Measurements from ENCODE around the gene ATP8A2.
"Not testable (repeated sequence)": the region's sequence is repeated elsewhere in the genome, so short reads cannot be mapped to it uniquely, and the experiment has no call there.

ATP8A2 gene

GRCh38 chr13:26061256-26061655 lies 689.5 kb downstream of the ATP8A2 start:
- TF ChIP-seq, protein P1, sequence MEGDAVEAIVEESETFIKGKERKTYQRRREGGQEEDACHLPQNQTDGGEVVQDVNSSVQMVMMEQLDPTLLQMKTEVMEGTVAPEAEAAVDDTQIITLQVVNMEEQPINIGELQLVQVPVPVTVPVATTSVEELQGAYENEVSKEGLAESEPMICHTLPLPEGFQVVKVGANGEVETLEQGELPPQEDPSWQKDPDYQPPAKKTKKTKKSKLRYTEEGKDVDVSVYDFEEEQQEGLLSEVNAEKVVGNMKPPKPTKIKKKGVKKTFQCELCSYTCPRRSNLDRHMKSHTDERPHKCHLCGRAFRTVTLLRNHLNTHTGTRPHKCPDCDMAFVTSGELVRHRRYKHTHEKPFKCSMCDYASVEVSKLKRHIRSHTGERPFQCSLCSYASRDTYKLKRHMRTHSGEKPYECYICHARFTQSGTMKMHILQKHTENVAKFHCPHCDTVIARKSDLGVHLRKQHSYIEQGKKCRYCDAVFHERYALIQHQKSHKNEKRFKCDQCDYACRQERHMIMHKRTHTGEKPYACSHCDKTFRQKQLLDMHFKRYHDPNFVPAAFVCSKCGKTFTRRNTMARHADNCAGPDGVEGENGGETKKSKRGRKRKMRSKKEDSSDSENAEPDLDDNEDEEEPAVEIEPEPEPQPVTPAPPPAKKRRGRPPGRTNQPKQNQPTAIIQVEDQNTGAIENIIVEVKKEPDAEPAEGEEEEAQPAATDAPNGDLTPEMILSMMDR (IDR thresholded peaks at IDR 0.05): no peak
- TF ChIP-seq ZFX (IDR thresholded peaks at IDR 0.05; ENCODE audit: borderline replicate concordance): no peak

DNA sequence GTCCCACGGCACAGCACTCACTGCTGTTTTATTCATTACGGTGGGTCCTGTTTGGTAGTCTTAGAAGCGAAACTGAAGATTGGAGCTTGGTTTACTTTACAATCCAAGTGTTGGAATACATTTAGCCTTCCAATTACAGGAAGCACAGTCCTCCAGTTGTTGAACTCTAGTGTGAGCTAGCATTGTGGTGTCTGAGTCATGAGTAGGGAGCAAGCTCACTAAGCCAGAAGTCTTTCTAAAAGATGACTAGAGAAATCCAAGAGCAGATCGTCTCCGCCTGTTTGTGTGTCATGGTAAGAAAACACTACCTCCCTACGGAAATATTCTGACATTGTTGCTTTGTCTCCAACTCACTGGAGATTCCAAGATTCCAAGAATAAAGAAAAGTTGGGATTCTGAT lies 690.2 kb downstream of the ATP8A2 start:
- no peak overlapping the region for H3K27ac ChIP-seq
- TF ChIP-seq ZFX (IDR thresholded peaks at IDR 0.05; ENCODE audit: borderline replicate concordance): no peak
- TF ChIP-seq, protein P1 (IDR thresholded peaks at IDR 0.05): no peak

More at GRCh38 chr13:26061256-26061655, 689.5 kb downstream of the ATP8A2 start:
- H3K27ac ChIP-seq: no peak overlapping the region

DNA sequence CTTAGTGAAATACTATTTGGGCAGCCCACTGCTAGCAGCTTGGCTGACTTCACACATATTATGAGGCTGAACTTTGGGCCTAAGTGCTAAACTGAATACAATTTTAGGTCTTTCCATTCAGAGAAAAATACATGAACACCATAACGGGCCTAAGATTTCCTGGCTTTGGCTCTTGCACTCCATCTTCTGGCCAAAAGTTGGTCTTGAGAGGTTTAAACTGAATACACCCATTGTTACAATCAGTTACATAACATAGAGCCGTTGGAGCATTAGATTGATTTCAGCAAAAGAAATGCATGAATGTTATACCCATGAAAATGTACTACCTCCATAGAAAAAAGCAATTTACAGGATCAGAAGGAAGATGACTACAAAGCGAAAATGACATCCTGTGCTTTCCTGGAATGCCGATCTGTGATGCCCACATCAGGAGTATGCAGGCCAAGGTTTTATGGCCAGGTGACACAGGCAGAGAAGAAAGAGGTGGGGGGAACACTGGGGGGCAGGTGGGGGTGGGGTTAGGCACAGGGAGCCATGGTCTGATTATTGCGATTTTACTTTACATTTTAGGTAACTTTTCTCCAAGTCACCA lies 691.2 kb downstream of the ATP8A2 start:
- H3K27ac ChIP-seq: no peak overlapping the region
- TF ChIP-seq ZFX (IDR thresholded peaks at IDR 0.05; ENCODE audit: borderline replicate concordance): no peak
- TF ChIP-seq, protein P1 (IDR thresholded peaks at IDR 0.05): peak; percentile 75

- H3K27ac ChIP-seq: not testable (repeated sequence)
These were observed 694.7 kb downstream of the ATP8A2 start for GRCh38 chr13:26066492-26066891.

DNA sequence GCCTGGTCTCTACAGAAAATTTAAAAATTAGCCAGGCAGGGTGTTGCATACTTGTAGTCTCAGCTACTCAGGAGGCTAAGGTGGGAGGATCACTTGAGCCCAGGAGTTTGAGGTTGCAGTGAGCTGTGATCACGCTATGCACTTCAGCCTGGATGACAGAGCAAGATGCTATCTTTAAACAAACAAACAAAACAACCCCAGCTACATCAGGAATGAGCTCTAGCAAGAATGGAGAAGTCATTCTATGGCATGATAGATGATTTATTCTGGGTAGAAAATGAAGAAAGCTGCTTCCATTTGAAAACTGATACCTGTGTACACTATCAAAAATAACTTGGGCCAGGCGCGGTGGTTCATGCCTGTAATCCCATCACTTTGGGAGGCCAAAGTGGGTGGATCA lies 695.8 kb downstream of the ATP8A2 start:
- no peak overlapping the region for H3K27ac ChIP-seq
- TF ChIP-seq, protein P1 (IDR thresholded peaks at IDR 0.05): no peak
- no peak for TF ChIP-seq ZFX (IDR thresholded peaks at IDR 0.05; ENCODE audit: borderline replicate concordance)

GRCh38 chr13:26068372-26068771 lies 696.6 kb downstream of the ATP8A2 start:
- H3K27ac ChIP-seq: not testable (repeated sequence)

GRCh38 chr13:26069642-26070041 lies 697.9 kb downstream of the ATP8A2 start:
- not testable (repeated sequence) for H3K27ac ChIP-seq

DNA sequence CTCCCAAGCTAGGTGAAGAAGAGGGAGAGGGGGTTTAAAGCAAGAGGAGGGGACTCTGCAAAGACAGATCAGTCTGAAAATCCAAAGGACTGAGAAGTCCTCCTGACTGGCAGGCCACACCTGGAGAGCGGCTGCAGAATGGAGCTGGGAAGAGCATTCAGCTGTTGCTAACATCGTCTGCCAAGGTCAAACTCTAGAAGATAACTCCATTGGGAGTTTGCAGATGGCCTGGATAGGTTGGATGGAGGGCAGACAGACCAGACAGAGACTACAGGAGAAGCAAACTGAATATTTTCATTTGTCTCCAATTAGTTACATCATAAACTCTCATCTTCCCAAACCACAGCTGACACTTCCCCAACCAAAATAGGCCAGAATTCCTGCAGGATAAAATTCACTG lies 699.9 kb downstream of the ATP8A2 start:
- no peak for TF ChIP-seq ZFX (IDR thresholded peaks at IDR 0.05; ENCODE audit: borderline replicate concordance)
- no peak overlapping the region for H3K27ac ChIP-seq

- not testable (repeated sequence) for H3K27ac ChIP-seq
- TF ChIP-seq, protein P1 (IDR thresholded peaks at IDR 0.05): peak; percentile 68
These were observed 700.6 kb downstream of the ATP8A2 start for GRCh38 chr13:26072335-26072734.

- no peak overlapping the region for H3K27ac ChIP-seq
- TF ChIP-seq, protein P1 (IDR thresholded peaks at IDR 0.05): no peak
- TF ChIP-seq ZFX (IDR thresholded peaks at IDR 0.05; ENCODE audit: borderline replicate concordance): no peak
These were observed 702.9 kb downstream of the ATP8A2 start for GRCh38 chr13:26074706-26075105.

Data from 22Rv1 (cell line).